ENCODE data around the gene ESYT2. TPM values are rescaled to one million over a fixed set of nuclear protein-coding genes. Genes with fewer than 3 reads are reported as not detected.

Gene ESYT2
- total RNA-seq, 1 experiment from 2014 or later: 68.2 TPM

- TF ChIP-seq, protein P1, sequence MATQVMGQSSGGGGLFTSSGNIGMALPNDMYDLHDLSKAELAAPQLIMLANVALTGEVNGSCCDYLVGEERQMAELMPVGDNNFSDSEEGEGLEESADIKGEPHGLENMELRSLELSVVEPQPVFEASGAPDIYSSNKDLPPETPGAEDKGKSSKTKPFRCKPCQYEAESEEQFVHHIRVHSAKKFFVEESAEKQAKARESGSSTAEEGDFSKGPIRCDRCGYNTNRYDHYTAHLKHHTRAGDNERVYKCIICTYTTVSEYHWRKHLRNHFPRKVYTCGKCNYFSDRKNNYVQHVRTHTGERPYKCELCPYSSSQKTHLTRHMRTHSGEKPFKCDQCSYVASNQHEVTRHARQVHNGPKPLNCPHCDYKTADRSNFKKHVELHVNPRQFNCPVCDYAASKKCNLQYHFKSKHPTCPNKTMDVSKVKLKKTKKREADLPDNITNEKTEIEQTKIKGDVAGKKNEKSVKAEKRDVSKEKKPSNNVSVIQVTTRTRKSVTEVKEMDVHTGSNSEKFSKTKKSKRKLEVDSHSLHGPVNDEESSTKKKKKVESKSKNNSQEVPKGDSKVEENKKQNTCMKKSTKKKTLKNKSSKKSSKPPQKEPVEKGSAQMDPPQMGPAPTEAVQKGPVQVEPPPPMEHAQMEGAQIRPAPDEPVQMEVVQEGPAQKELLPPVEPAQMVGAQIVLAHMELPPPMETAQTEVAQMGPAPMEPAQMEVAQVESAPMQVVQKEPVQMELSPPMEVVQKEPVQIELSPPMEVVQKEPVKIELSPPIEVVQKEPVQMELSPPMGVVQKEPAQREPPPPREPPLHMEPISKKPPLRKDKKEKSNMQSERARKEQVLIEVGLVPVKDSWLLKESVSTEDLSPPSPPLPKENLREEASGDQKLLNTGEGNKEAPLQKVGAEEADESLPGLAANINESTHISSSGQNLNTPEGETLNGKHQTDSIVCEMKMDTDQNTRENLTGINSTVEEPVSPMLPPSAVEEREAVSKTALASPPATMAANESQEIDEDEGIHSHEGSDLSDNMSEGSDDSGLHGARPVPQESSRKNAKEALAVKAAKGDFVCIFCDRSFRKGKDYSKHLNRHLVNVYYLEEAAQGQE (IDR thresholded peaks at IDR 0.05; ENCODE audit: low read depth): no peak
- TF ChIP-seq FOSL1 (IDR thresholded peaks at IDR 0.05; ENCODE audit: low read depth): no peak
- TF ChIP-seq CEBPB (IDR thresholded peaks at IDR 0.05; ENCODE audit: low read depth): no peak
- TF ChIP-seq ELF1 (IDR thresholded peaks at IDR 0.05; ENCODE audit: borderline replicate concordance, low read depth): no peak
- TF ChIP-seq SIN3A (IDR thresholded peaks at IDR 0.05; ENCODE audit: low read depth): no peak
Observed at GRCh38 chr7:158740013-158740656, 89.2 kb downstream of the ESYT2 start (continued).

DNA sequence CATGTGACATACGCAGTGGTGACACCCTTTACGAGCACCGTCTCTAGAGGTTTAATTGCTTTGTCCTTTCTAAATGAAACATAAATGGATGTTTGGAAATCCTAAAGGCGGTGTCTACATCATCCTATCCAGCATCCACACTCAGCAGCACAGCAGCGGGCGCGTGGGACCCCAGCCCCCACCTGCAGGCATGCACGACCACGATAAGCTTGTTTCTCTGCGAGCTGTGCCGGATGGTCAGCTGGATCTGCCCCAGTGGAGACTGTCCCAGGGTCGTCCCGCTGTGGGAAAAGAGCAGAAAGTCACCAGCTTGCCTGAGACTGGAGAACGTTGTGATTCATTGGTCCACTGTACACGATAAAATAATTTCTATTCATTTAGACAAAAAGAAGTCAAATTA lies 90.5 kb downstream of the ESYT2 start:
- Histone ChIP-seq H3K4me1 (ENCODE audit: control insufficient read depth in 1 of 2, insufficient read depth in 2 of 2, low read length in 2 of 2) (no peaks in the 10 kb centered on the region), H4K20me1 (ENCODE audit: insufficient read depth) (no peaks in the 10 kb centered on the region), H3K27me3 (ENCODE audit: insufficient read depth, low read length) (no peaks in the 10 kb centered on the region), H3K9me3 (ENCODE audit: control insufficient read depth in 1 of 2, insufficient read depth in 1 of 2, low read depth in 1 of 2, low read length in 2 of 2) (no peaks in the 10 kb centered on the region), H3K9ac (ENCODE audit: low read length) (no peak overlapping the region), H3K4me3 (replicated peaks in 1 of 2; ENCODE audit: low read depth in 1 of 2, low read length in 2 of 2) (no peak overlapping the region), H2AFZ (ENCODE audit: low read depth, low read length, poor library complexity, severe bottlenecking) (no peak overlapping the region), H3K27ac (ENCODE audit: low read depth, low read length) (no peak overlapping the region), H3K9me2 (ENCODE audit: insufficient read depth) (no peaks in the 10 kb centered on the region), H3K4me2 (ENCODE audit: low read length) (no peak overlapping the region), H3K79me2 (ENCODE audit: insufficient read depth, low read length) (no peaks in the 10 kb centered on the region), H3K36me3 (ENCODE audit: control insufficient read depth in 1 of 2, insufficient read depth in 2 of 2, low read length in 2 of 2) (peaks cover 14 to 33% of the 10 kb centered on the region in 2 experiments; a peak in 3 of 4 replicates)
- no peak for ATAC-seq
- no TSS peak for BruUV-seq (replicated peaks)
- intact Hi-C loops (cut with micrococcal nuclease): no loop called here
- no peak for DNase-seq (ENCODE audit: low read depth, low spot score)
- ChIA-PET RAD21 (ENCODE audit: low non-redundant PET in 1 of 2, low total read pairs in 2 of 2, uncharacterized antibody in 2 of 2, unreplicated experiment in 2 of 2) (no interaction called here), POLR2A (no interaction called here), CTCF (no interaction called here)
- no peak for TF ChIP-seq JUND (IDR thresholded peaks at IDR 0.05)
- no peak for TF ChIP-seq ZNF274 (IDR thresholded peaks at IDR 0.05; ENCODE audit: low read depth, low read length)
- TF ChIP-seq, protein P2, sequence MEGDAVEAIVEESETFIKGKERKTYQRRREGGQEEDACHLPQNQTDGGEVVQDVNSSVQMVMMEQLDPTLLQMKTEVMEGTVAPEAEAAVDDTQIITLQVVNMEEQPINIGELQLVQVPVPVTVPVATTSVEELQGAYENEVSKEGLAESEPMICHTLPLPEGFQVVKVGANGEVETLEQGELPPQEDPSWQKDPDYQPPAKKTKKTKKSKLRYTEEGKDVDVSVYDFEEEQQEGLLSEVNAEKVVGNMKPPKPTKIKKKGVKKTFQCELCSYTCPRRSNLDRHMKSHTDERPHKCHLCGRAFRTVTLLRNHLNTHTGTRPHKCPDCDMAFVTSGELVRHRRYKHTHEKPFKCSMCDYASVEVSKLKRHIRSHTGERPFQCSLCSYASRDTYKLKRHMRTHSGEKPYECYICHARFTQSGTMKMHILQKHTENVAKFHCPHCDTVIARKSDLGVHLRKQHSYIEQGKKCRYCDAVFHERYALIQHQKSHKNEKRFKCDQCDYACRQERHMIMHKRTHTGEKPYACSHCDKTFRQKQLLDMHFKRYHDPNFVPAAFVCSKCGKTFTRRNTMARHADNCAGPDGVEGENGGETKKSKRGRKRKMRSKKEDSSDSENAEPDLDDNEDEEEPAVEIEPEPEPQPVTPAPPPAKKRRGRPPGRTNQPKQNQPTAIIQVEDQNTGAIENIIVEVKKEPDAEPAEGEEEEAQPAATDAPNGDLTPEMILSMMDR (IDR thresholded peaks at IDR 0.05 in 2 of 3, conservative IDR thresholded peaks at IDR 0.05 in 1 of 3; ENCODE audit: borderline replicate concordance in 1 of 3, insufficient read depth in 1 of 3, low read depth in 2 of 3, low read length in 2 of 3): no peak
- no peak for TF ChIP-seq SRF (IDR thresholded peaks at IDR 0.05; ENCODE audit: low read depth)
- TF ChIP-seq SIN3A (IDR thresholded peaks at IDR 0.05; ENCODE audit: low read depth): no peak
- TF ChIP-seq CBX3 (IDR thresholded peaks at IDR 0.05; ENCODE audit: low read depth): no peak
- TF ChIP-seq, protein P3, sequence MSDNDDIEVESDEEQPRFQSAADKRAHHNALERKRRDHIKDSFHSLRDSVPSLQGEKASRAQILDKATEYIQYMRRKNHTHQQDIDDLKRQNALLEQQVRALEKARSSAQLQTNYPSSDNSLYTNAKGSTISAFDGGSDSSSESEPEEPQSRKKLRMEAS (IDR thresholded peaks at IDR 0.05): no peak
- no peak for TF ChIP-seq POLR2AphosphoS5 (IDR thresholded peaks at IDR 0.05; ENCODE audit: low read depth, low read length)
- TF ChIP-seq, protein P4, sequence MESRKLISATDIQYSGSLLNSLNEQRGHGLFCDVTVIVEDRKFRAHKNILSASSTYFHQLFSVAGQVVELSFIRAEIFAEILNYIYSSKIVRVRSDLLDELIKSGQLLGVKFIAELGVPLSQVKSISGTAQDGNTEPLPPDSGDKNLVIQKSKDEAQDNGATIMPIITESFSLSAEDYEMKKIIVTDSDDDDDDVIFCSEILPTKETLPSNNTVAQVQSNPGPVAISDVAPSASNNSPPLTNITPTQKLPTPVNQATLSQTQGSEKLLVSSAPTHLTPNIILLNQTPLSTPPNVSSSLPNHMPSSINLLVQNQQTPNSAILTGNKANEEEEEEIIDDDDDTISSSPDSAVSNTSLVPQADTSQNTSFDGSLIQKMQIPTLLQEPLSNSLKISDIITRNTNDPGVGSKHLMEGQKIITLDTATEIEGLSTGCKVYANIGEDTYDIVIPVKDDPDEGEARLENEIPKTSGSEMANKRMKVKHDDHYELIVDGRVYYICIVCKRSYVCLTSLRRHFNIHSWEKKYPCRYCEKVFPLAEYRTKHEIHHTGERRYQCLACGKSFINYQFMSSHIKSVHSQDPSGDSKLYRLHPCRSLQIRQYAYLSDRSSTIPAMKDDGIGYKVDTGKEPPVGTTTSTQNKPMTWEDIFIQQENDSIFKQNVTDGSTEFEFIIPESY (IDR thresholded peaks at IDR 0.05; ENCODE audit: extremely low read depth, insufficient replicate concordance, low read length): no peak
- TF ChIP-seq RAD21 (IDR thresholded peaks at IDR 0.05; ENCODE audit: low read depth): no peak

All from HCT116 (cell line).